VCaP (cell line): ENCODE measurements around the gene CCDC190.
"Not testable (repeated sequence)": the region's sequence is repeated elsewhere in the genome, so short reads cannot be mapped to it uniquely, and the experiment has no call there.

ENCODE experiments used
- H3K27ac ChIP-seq: fragments of 450-650 bp; 2 replicates; pipeline ENCODE4 v1.5.1; 2017
- TF ChIP-seq, protein P1 (sequence below): fragments of 450-650 bp; conservative IDR thresholded peaks from 2 replicates; pipeline ENCODE4 v1.5.1; 2017; ENCODE audit warnings: mild to moderate bottlenecking, moderate library complexity

Gene CCDC190

DNA sequence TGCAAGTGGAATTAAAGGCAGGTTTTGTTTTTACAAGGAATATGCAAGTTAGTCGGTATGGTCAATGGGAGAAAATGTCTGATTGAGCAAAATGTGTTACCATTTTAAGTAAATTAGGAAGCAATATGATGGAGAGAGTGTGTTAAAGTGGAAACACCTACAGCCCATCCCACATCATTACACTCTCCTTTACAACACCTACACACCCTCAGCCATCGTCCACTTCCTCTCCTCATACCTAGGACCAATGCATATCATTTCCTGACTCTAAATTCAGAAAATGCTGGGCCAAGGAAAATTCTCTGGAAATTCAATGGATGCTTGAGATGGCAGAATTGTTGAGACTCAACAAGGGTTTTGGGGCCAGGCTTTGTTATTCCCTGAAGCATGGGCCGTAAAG is 16.4 kb upstream of the CCDC190 start:
- no peak overlapping the region for H3K27ac ChIP-seq
- TF ChIP-seq, protein P1, sequence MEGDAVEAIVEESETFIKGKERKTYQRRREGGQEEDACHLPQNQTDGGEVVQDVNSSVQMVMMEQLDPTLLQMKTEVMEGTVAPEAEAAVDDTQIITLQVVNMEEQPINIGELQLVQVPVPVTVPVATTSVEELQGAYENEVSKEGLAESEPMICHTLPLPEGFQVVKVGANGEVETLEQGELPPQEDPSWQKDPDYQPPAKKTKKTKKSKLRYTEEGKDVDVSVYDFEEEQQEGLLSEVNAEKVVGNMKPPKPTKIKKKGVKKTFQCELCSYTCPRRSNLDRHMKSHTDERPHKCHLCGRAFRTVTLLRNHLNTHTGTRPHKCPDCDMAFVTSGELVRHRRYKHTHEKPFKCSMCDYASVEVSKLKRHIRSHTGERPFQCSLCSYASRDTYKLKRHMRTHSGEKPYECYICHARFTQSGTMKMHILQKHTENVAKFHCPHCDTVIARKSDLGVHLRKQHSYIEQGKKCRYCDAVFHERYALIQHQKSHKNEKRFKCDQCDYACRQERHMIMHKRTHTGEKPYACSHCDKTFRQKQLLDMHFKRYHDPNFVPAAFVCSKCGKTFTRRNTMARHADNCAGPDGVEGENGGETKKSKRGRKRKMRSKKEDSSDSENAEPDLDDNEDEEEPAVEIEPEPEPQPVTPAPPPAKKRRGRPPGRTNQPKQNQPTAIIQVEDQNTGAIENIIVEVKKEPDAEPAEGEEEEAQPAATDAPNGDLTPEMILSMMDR, result no peak

DNA sequence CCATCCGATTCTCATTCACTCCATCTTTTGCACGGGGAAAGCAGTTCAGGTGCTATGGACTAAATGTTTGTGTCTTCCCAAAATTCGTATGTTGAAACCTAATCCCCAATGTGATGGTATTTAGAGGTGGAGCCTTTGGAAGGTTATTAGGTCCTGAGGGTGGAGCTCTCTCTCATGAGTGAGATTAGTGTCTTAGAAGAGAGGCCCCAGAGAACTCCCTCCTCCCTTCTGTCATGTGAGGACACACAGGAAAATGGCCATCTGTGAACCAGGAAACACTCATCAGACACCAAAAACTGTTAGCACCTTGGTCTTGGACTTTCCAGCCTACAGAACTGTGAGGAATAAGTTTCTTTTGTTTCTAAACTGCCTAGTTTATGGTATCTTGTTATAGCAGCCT is 15.8 kb upstream of the CCDC190 start:
- no peak overlapping the region; the same call in 1 of the 2 replicates for H3K27ac ChIP-seq
- TF ChIP-seq, protein P1, result no peak

DNA sequence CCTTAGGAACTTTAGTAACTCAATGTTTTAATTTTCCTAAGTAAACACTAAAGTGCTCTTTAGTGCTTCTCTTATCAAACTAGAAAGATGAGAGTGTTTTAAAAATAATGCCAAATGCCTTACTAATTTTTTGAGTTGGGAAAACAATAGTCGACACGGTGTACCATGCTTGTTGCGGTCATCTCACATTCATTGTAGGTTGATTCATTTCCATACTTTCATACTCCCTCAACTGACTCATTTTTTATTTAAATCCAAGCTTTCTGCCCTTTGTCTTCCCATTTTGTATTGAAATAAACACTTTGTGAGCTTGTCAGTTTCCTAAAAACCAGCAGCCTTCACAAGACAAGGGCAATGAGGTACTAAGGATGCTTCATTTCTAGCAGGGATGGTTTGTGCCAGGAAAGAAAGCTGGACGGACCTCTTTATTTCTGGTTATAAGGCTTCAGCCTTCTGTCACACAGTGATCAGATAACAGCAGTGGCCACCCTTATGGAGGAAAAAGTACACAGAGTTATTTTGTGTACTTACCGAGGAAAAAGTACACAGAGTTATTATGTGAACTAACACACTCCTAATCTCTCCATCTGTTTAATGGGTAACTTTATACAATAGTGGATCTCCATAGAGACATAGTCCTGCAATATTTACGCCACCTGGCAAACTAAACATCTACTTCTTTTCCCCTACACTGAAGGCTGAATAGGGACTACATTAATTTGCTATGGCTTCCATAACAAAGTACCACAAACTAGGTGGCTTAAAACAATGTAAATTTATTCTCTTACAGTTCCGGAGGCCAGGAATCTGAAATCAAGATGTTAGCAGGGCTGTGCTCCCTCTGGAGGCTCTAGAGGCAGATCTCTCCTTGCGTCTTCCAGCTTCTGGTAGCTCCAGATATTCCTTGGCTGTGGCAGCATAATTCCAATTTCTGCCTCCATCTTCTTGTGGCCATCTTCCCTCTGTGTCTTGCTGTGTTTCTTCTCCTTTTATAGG is 13.0 kb upstream of the CCDC190 start:
- H3K27ac ChIP-seq, result peak overlapping the region; percentile 81
- TF ChIP-seq, protein P1, result peak; percentile 19; the same call in 1 of the 2 replicates

DNA sequence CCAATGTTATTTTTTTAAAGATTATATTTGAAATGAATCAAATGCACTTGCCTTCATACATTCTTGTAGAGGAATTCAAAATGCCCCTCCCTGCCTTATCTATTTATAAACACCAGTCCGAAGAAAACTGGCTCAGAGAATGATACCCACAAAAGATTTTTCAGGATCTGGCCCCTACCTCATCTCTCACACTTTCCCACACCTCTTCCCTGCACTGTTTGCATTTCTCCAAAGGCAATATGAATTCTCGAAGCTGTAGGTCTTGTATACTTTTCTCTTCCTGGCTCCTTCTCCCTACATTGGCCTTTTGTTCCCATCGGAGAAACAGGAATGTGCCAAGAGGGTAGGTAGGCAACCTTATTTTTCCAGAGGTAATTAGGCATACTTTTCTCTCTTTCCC is 12.0 kb upstream of the CCDC190 start:
- TF ChIP-seq, protein P1, result no peak
- peak overlapping the region; percentile 81 for H3K27ac ChIP-seq

DNA sequence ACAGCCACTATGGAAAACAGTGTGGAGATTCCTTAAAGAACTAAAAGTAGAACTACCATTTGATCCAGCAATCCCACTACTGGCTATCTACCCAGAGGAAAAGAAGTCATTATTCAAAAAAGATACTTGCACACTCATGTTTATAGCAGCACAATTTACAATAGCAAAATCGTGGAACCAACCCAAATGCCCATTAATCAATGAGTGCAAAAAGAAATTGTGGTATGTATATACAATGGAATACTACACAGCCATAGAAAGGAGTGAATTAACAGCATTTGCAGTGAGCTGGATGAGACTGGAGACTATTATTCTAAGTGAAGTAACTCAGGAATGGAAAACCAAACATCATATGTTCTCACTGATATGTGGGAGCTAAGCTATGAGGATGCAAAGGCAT is 10.4 kb upstream of the CCDC190 start:
- not testable (repeated sequence) for H3K27ac ChIP-seq

DNA sequence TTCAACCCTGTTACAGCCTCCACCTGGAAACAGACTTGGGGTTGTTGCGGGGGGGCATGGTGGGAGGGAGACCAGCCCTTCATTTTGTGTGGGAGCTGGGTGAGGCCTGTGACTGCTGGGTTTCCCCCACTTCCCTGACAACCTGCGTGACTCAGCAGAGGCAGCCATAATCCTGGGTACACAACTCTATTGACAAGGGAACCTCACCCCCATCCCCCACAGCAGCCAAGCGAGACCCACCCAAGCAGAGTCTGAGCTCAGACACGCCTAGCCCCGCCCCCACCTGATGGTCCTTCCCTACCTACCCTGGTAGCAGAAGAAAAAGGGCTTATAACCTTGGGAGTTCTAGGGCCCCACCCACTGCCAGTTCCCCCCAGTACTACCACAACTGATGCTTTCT is 8.0 kb upstream of the CCDC190 start:
- TF ChIP-seq, protein P1, result no peak
- no peak overlapping the region for H3K27ac ChIP-seq

DNA sequence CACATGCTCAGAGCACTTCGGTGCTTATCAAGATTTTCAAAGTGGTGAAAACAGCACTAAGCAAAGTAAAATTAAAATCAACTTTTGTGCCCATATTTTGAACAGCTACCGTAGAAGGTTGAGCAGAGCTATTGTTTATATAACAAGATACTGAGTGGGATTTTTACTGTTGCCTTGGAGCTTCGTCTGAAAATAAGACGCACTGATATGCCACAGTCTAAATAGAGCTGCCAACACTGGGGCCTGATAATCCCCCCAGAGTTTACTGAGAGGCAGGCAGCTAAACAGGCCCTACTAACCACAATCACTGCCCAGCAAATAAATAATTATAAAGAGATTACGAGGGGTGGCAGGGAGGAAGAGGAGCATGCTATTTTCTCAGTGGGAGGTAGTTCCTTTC is 650 bp upstream of the CCDC190 start:
- no peak overlapping the region for H3K27ac ChIP-seq
- TF ChIP-seq, protein P1, result no peak

DNA sequence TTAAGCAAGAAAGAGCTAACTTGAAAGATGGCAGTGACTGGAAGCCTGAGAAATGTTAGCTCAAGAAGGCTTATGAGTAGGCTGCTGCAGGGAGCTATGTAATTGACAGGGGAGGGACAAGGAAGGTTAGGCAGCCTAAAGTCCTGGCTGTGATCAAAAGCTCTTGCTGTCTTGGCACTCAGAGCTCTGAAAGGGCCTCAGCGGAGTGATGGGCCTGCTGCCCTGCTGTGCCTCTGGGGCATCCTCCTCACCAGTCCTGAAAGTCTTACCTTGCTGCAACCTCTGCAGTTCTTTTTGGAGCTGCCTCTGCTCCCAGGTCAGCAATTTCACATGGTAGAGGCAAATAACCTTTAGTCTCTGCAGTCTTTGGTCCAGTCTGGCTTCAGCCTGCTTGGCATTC is 1.8 kb downstream of the CCDC190 start:
- H3K27ac ChIP-seq, result no peak overlapping the region
- TF ChIP-seq, protein P1, result no peak
